Astrocyte (in vitro differentiated cells and primary cell): ENCODE results near the gene DIP2C. TPM values are rescaled to one million over a fixed set of nuclear protein-coding genes. Genes with fewer than 3 reads are reported as not detected.

Experiments used
- DNase-seq: peaks from one replicate; pipeline ENCODE4 v3.0.0-alpha.2; 2010; ENCODE audit warnings: low read depth
- FAIRE-seq: peaks from 2 replicates; lab custom pipeline; 2011; peaks lifted over from hg19 to GRCh38; lab: Jason Lieb, UNC
- H2AFZ ChIP-seq: 2 replicates; pipeline ENCODE4 v1.6.0; 2012; ENCODE audit warnings: low read depth, low read length, inconsistent platforms
- H3K27ac ChIP-seq: 2 replicates; pipeline ENCODE4 v1.5.1; 2011; ENCODE audit warnings: low read depth, low read length, inconsistent platforms
- H3K27me3 ChIP-seq: 2 replicates; pipeline ENCODE4 v1.6.0; 2011; ENCODE audit warnings: low read length, inconsistent platforms; ENCODE audit not compliant: insufficient read depth
- H3K36me3 ChIP-seq: 2 replicates; pipeline ENCODE4 v1.5.1; 2011; ENCODE audit warnings: low read length, inconsistent platforms; ENCODE audit not compliant: insufficient read depth
- H3K4me1 ChIP-seq: 2 replicates; pipeline ENCODE4 v1.5.1; 2011; ENCODE audit warnings: low read length, inconsistent platforms; ENCODE audit not compliant: insufficient read depth
- H3K4me2 ChIP-seq: 2 replicates; pipeline ENCODE4 v1.6.0; 2012; ENCODE audit warnings: low read length, inconsistent platforms
- H3K4me3 ChIP-seq: 2 replicates; pipeline ENCODE4 v1.5.1; 2011; ENCODE audit warnings: low read depth, mild to moderate bottlenecking, low read length, inconsistent platforms; ENCODE audit not compliant: insufficient read depth
- H3K79me2 ChIP-seq: 2 replicates; pipeline ENCODE4 v1.6.0; 2012; ENCODE audit warnings: mild to moderate bottlenecking, low read length, inconsistent platforms; ENCODE audit not compliant: insufficient read depth
- H3K9ac ChIP-seq: 2 replicates; pipeline ENCODE4 v1.6.0; 2012; ENCODE audit warnings: mild to moderate bottlenecking, low read length, inconsistent platforms
- H3K9me3 ChIP-seq: 2 replicates; pipeline ENCODE4 v1.5.1; 2012; ENCODE audit warnings: low read depth, mild to moderate bottlenecking, low read length, inconsistent platforms; ENCODE audit not compliant: insufficient read depth
- H4K20me1 ChIP-seq: 2 replicates; pipeline ENCODE4 v1.6.0; 2012; ENCODE audit warnings: low read length, inconsistent platforms; ENCODE audit not compliant: insufficient read depth
- H3K27ac Mint-ChIP-seq: one replicate; pipeline ENCODE4 v1.8.0; 2021; ENCODE audit warnings: mild to moderate bottlenecking, mixed read lengths; ENCODE audit not compliant: unreplicated experiment
- H3K27me3 Mint-ChIP-seq: one replicate; pipeline ENCODE4 v1.8.0; 2021; ENCODE audit warnings: low read depth, mixed read lengths; ENCODE audit not compliant: unreplicated experiment
- H3K36me3 Mint-ChIP-seq: one replicate; pipeline ENCODE4 v1.8.0; 2021; ENCODE audit warnings: low read depth, mixed read lengths; ENCODE audit not compliant: unreplicated experiment
- H3K4me1 Mint-ChIP-seq: one replicate; pipeline ENCODE4 v1.8.0; 2021; ENCODE audit warnings: low read depth, mixed read lengths; ENCODE audit not compliant: unreplicated experiment
- H3K4me3 Mint-ChIP-seq: one replicate; pipeline ENCODE4 v1.8.0; 2021; ENCODE audit warnings: mild to moderate bottlenecking, moderate library complexity, mixed read lengths; ENCODE audit not compliant: unreplicated experiment
- H3K9me3 Mint-ChIP-seq: one replicate; pipeline ENCODE4 v1.8.0; 2021; ENCODE audit warnings: mild to moderate bottlenecking, mixed read lengths; ENCODE audit not compliant: unreplicated experiment
- CTCF ChIP-seq: IDR thresholded peaks from 2 replicates; pipeline ENCODE4 v1.5.1; 2011; ENCODE audit warnings: low read depth, mild to moderate bottlenecking, inconsistent platforms, low read length, moderate library complexity; ENCODE audit not compliant: insufficient read depth
- EZH2 ChIP-seq: IDR thresholded peaks from 2 replicates; pipeline ENCODE4 v1.6.1; 2012; ENCODE audit warnings: mild to moderate bottlenecking, low read length, inconsistent platforms; ENCODE audit not compliant: insufficient read depth
- total RNA-seq: library from RNA; stranded (reverse); gene quantifications from 2 replicates; pipeline ENCODE4 v1.2.1, GENCODE V29; 2021

Gene DIP2C
- total RNA-seq, 1 donor from 2014 or later, result 27.3 TPM

GRCh38 chr10:335151-335800 is 354.2 kb downstream of the DIP2C start:
- no peaks in the 10 kb centered on the region for H3K9me3 ChIP-seq
- no peak overlapping the region for H3K4me3 Mint-ChIP-seq
- H3K9me3 Mint-ChIP-seq, result no peaks in the 10 kb centered on the region
- no peaks in the 10 kb centered on the region for H3K27me3 Mint-ChIP-seq
- no peak overlapping the region for H3K9ac ChIP-seq
- no peak overlapping the region for H2AFZ ChIP-seq
- H4K20me1 ChIP-seq, result peaks cover 9% of the 10 kb centered on the region
- H3K79me2 ChIP-seq, result no peaks in the 10 kb centered on the region
- H3K36me3 ChIP-seq, result peaks cover 2% of the 10 kb centered on the region
- peak; percentile 11 for DNase-seq
- H3K4me3 ChIP-seq, result no peak overlapping the region
- no peak overlapping the region for H3K4me2 ChIP-seq
- TF ChIP-seq CTCF, result no peak
- no peak for TF ChIP-seq EZH2
- H3K36me3 Mint-ChIP-seq, result peaks cover 9% of the 10 kb centered on the region
- H3K4me1 ChIP-seq, result peaks cover 19% of the 10 kb centered on the region
- FAIRE-seq, result peak; percentile 59
- no peak overlapping the region for H3K27ac Mint-ChIP-seq
- no peak overlapping the region for H3K27ac ChIP-seq
- H3K27me3 ChIP-seq, result no peaks in the 10 kb centered on the region
- peaks cover 1% of the 10 kb centered on the region for H3K4me1 Mint-ChIP-seq

GRCh38 chr10:331186-331585 is 358.3 kb downstream of the DIP2C start:
- Histone ChIP-seq H3K4me2 (no peak overlapping the region), H3K27ac (no peak overlapping the region), H3K36me3 (no peaks in the 10 kb centered on the region), H2AFZ (no peak overlapping the region), H3K27me3 (no peaks in the 10 kb centered on the region), H4K20me1 (no peaks in the 10 kb centered on the region), H3K4me3 (no peak overlapping the region), H3K79me2 (no peaks in the 10 kb centered on the region), H3K9ac (no peak overlapping the region), H3K4me1 (peaks cover 19% of the 10 kb centered on the region), H3K9me3 (no peaks in the 10 kb centered on the region)
- Mint-ChIP-seq H3K4me3 (no peak overlapping the region), H3K27ac (no peak overlapping the region), H3K9me3 (no peaks in the 10 kb centered on the region), H3K4me1 (peaks cover 16% of the 10 kb centered on the region), H3K27me3 (no peaks in the 10 kb centered on the region), H3K36me3 (peaks cover 21% of the 10 kb centered on the region)
- FAIRE-seq (no peak), DNase-seq (no peak)
- TF ChIP-seq EZH2 (no peak), CTCF (no peak)
